ENCODE results near the gene RFX6.

RFX6 gene

GRCh38 chr6:116973976-116974375 is 96.9 kb downstream of the RFX6 start:
- DNase-seq = no peak

DNA sequence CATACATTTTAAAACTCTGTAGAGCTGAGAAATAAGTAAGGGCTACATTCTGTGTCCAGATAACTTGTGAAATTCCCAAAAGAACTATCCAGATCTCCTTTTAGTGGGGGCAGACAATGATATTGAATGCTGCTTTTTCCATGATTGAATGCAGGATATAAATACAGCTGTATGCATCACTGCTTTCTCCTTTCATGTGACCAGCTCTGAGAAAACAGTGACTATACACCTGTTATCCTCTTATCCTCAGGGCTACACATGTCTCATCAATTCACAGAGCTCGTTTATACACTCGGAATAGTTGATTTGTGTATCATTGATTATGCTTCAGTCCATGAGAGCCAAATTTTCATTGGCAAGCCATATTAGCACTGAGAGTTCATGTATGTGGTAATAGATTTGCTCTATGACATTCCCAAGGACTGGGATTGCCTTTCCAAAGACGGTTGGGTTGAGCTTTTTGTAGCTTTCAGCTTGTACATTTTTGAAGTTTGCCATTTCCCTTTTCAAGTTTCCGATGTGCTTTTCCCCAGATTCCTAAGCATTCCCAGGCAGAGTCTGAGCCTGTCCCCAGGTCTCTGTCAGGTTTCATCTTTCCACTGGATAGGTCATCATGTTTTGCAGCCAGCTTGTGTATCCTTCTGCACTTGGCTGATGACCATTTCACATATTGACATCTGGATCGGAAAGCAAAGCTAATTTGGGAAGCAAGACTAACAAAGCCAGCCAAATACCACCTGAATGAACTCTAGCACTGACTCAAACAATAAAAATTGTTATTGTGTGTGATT is 97.7 kb downstream of the RFX6 start:
- no peak for DNase-seq

DNA sequence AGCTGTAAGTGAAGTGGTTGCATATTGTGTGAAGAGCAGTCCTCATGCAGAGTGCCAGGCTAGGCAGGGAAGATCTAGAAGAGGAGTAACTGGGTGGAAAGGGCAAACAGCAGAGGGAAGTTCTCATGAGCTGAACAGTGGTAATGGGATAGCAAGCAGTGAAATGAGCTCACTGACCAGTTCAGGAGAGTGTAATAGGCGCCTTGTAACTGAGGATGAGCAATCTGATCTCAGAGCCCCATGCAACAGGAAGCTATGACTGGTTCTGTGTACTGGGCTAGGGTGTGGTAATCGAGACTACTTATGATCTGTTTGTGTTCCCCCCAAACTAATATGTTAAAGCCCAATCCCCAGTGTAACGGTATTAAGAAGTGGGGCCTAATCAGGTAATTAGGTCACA is 98.6 kb downstream of the RFX6 start:
- peak; percentile 57 for DNase-seq

DNA sequence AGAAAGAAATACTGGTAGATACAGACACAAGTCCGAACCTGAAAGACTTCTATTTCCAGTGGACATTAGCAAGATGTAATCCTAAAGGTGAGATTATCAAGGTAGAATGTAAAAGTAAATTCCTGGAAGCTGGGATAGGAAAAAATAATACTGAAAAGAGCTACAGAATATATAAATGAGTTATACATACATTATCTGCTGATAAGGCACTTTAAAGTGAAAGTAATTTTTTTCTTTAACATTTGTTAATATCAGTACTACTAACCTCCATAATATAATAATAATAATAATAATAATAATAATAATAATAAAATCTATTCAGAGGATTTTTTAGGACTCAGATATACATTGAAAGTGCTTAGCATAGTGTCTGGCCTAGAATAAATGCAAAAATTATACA is 102.5 kb downstream of the RFX6 start:
- DNase-seq = no peak

Data from islet precursor cell (in vitro differentiated cells).